Stimulated activated CD4-positive, alpha-beta T cell treated with anti-CD3 and anti-CD28 coated beads, Interleukin-4, amount 100 ng/mL, for 24 hours (primary cell): ENCODE results near the gene PFKFB1.
"Not testable (repeated sequence)": the region's sequence is repeated elsewhere in the genome, so short reads cannot be mapped to it uniquely, and the experiment has no call there.

Experiments
- DNase-seq: peaks from one replicate; pipeline ENCODE4 v3.0.0-alpha.2; 2020

The PFKFB1 gene

GRCh38 chrX:54992911-54993622, 921 bp downstream of the PFKFB1 start:
- no peak for DNase-seq

GRCh38 chrX:54991706-54992105, 2.3 kb downstream of the PFKFB1 start:
- no peak for DNase-seq

GRCh38 chrX:54983306-54983705, 10.7 kb downstream of the PFKFB1 start:
- DNase-seq: not testable (repeated sequence)

GRCh38 chrX:54980334-54980733, 13.7 kb downstream of the PFKFB1 start:
- DNase-seq: no peak

GRCh38 chrX:54979432-54979831, 14.6 kb downstream of the PFKFB1 start:
- no peak for DNase-seq

GRCh38 chrX:54978448-54978847, 15.5 kb downstream of the PFKFB1 start:
- DNase-seq: no peak

- no peak for DNase-seq
Measured at GRCh38 chrX:54977387-54977786, 16.6 kb downstream of the PFKFB1 start.

GRCh38 chrX:54964766-54965497, 29.1 kb downstream of the PFKFB1 start:
- DNase-seq: no peak

GRCh38 chrX:54961750-54962149, 32.2 kb downstream of the PFKFB1 start:
- DNase-seq: no peak

GRCh38 chrX:54950730-54951375, 43.1 kb downstream of the PFKFB1 start:
- DNase-seq: no peak

- DNase-seq: no peak
Measured at GRCh38 chrX:54945224-54945623, 48.8 kb downstream of the PFKFB1 start.

- no peak for DNase-seq
Measured at GRCh38 chrX:54944816-54945215, 49.2 kb downstream of the PFKFB1 start.

GRCh38 chrX:54937416-54937815, 56.6 kb downstream of the PFKFB1 start:
- DNase-seq: no peak

- no peak for DNase-seq
Measured at GRCh38 chrX:54935306-54935705, 58.7 kb downstream of the PFKFB1 start.

GRCh38 chrX:54934890-54935289, 59.1 kb downstream of the PFKFB1 start:
- DNase-seq: no peak

- DNase-seq: no peak
Measured at GRCh38 chrX:54934058-54934457, 59.9 kb downstream of the PFKFB1 start.

GRCh38 chrX:54933150-54933826, 60.7 kb downstream of the PFKFB1 start:
- DNase-seq: no peak

- no peak for DNase-seq
Measured at GRCh38 chrX:54931107-54931506, 62.9 kb downstream of the PFKFB1 start.

GRCh38 chrX:54930291-54931049, 63.5 kb downstream of the PFKFB1 start:
- DNase-seq: no peak

- no peak for DNase-seq
Measured at GRCh38 chrX:54928876-54929275, 65.1 kb downstream of the PFKFB1 start.

GRCh38 chrX:54926978-54927377, 67.0 kb downstream of the PFKFB1 start:
- no peak for DNase-seq

GRCh38 chrX:54923376-54923775, 70.6 kb downstream of the PFKFB1 start:
- no peak for DNase-seq

- no peak for DNase-seq
Measured at GRCh38 chrX:54922547-54922946, 71.4 kb downstream of the PFKFB1 start.
